ENCODE measurements around the gene MADD.

Gene MADD

DNA sequence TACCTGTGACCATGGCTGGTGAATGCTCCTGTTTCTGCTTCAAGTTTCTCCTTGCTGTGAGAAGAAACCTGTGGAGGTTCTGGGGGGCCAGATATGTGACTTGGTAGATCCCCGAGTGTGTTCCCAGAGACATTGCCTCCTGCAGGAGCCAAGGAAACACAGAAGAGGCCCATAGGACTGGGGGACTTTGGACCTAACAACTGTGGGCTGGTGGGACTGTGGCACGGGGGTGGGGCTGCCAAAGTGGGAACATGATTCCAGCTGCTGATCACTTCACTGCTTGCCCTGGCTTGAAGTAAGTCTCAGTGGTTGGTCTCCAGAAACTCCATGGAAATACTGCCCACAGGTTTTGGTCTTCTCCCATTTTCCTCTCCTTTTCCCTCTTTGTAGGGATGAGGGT, 16.3 kb upstream of the MADD start:
- no peak for DNase-seq

DNA sequence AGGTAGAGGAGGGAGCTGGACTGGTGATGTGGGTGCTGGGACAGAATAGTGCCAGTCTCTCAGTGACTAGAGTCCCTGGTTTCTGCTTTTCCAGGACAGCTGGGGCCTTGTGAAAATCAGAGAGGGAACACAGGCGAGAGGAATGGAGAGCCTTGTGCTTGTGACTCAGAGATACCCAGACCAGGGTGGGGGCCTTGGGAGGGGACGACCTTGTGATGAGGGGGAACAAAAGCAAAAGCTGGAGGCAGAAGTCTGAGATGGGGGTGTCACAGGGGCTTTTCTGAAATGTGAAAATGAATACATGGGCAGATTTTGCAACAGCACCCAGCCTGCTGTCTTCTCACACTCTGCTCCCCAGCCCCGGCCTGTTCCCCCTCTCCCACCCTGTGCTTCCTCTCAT, 15.5 kb upstream of the MADD start:
- DNase-seq: no peak

DNA sequence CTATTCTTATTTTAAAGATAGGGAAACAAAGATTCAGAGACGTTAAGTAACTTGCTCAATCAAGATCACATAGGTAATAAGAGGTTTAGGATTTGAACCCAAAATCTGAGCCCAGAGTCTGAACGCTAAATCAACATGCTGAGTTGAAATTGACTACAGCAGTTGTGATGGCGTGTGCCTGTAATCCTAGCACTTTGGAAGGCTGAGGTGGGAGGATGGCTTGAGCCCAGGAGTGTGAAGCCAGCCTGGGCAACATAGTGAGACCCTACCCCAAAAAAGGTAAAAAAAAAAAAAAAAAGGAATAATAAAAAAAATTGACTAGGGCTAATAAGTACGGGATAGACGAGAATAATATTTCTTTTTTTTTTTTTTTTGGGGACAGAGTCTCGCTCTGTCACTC, 13.6 kb upstream of the MADD start:
- DNase-seq: no peak

DNA sequence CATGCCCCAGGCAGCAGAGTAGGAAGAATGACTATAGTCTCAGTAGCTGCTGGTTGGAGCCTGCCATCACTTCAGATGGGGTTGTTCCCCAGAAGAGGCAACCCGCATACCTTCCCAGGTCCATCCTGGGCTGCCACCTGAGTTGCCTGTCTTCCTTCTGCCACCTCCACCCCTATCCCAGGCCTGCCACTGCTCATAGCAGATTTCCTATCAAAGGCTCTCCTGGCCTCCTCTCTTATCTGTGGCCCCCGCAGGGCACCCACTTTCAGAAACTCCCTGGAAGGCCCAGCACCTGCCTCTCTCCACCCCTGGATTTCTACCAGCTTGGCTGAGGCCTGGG, 12.8 kb upstream of the MADD start:
- DNase-seq: no peak

DNA sequence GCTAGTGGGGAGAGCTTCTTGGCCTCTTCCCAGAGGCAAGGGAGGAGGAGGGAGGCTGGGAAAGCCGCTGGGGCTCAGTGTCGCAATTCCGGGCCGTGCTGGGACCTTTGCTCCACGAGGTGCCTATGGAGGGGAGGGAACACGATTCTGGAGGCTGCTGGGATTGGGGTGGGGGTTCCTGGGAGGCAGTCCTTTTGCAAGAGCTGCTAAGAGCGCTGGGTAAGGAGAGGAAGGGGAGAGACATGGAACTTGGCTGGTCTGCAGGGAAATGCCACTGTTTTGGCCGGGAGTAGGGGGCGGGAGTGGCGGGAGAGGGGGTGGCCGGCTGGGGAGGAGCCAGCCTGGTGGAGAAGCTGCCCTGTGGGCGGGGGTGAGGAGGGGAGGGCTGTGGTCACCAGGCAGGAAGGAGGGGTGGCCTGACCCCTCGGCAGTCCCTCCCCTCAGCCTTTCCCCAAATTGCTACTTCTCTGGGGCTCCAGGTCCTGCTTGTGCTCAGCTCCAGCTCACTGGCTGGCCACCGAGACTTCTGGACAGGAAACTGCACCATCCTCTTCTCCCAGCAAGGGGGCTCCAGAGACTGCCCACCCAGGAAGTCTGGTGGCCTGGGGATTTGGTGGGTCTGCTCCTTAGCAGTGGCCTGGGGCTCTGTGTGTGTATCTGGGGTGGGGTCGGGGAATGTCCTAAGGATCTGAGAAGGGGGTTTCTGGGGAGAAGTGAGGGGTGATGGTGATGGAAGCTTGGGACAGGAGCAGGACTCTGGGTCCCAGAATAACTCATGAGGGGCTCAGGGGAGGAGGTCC, 12.2 kb upstream of the MADD start, which contains the start of gene NR1H3:
Gene NR1H3, plus strand, starts transcription at position 480 of the 800 bp plus-strand sequence. CDS start 1,221 bp downstream, outside the sequence.
- peak; percentile 80 for DNase-seq

DNA sequence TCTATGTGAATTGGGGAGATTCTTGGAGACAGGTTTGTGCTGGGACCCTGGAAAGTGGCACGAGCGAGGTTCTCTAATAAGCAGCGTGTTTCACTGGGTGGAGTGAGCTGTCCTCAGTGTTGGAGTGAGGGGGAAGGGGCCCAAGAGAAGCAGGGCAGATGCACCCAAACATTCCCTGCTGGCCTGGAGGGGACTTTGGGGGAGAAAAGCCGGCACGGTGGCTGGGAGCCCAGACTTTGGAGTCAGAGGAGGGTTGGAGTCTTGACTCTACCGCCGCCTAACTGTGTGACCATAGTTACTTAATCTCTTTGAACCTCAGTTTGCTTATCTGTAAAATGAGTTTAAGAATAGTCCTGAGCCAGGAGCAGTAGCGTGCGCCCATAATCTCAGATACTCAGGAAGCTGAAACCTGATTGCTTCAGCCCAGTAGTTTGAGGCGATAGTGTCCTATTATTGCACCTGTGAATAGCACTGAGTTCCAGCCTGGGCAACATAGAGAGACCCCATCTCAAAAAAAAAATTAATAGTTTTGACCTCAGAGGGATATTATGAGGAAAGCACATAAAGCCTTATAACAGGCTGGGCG, 11.5 kb upstream of the MADD start:
- DNase-seq: no peak

DNA sequence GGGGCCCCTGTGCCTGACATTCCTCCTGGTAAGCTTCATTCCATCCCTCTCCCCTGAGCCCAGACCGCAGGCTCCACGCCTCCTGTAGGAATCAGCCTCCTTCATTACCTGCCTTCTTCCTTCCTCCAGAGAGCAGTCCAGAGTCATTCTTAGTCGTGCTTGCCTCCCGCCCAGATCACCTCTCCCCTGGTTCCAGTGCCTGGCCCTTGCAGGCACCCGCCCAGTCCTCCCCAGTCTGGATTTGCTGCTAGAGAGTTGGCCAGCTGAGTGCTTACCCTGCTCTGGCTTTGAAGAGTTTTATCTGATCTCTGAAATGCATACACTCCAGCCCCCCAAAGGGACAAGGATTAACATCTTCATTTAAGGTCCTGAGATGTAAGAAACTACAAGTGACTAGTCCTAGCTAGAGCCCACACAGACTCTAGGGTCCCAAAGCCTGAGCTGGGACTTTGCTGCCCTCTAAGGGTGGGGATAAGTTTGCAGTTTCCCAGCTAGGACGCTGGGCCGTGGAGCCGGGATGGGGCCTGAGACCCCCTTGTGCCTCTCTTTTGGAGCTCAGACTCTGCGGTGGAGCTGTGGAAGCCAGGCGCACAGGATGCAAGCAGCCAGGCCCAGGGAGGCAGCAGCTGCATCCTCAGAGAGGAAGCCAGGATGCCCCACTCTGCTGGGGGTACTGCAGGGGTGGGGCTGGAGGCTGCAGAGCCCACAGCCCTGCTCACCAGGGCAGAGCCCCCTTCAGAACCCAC, 10.5 kb upstream of the MADD start:
- no peak for DNase-seq

DNA sequence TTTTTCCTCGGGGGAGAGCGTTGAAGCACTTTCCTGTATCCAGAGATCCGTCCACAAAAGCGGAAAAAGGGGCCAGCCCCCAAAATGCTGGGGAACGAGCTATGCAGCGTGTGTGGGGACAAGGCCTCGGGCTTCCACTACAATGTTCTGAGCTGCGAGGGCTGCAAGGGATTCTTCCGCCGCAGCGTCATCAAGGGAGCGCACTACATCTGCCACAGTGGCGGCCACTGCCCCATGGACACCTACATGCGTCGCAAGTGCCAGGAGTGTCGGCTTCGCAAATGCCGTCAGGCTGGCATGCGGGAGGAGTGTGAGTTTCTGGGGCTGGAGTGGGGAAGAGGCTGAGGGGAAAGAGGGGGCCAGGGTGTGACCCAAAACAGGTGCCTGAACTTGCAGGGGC, 9.6 kb upstream of the MADD start:
- no peak for DNase-seq

DNA sequence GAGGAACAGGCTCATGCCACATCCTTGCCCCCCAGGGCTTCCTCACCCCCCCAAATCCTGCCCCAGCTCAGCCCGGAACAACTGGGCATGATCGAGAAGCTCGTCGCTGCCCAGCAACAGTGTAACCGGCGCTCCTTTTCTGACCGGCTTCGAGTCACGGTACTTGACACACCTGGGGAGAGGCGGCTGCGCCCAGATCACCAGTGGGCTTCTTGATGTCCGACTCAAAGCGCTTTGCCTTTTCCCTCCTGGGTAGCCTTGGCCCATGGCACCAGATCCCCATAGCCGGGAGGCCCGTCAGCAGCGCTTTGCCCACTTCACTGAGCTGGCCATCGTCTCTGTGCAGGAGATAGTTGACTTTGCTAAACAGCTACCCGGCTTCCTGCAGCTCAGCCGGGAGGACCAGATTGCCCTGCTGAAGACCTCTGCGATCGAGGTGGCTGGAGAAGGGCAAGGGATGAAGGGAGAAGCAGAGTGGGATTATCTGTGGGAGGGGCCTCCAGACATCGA, 8.6 kb upstream of the MADD start:
- no peak for DNase-seq

DNA sequence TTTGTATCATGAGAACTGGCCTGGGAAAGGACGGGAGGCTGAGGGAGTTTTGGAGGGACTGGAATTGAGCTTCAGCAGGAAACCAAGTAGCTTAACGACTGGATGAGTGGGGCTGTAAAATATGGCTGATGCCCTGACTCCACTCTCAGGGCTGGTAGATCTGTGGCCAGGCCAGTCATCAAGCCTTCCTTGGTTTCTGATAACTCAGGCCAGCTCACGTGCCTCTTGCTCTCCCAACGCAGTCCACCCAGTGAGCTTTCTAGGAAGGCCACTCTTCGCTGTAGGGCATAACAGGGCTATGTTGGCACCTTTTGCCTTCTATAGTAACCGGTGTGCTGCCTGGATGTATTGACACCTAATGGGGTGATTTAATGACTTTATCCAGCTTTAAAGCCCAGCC, 5.8 kb upstream of the MADD start:
- DNase-seq: no peak

DNA sequence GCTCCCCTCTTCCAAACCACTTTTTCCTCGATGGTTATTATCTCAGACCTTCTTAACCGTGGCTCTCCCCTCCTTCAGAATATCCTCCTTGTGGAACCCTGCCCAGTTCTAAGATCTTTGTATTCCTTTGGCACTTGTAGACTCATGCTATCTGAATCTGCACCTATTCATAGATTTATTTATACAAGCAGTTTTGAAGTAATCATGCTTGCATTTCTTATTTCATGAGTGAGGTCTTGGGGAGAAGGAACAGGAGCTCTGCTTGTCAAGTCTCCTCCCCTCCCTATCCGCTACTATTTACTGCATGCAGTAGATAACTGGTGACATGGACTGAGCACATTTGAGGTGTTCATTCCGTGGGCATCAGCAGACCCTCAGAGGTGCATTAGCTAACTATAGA, 5.4 kb upstream of the MADD start:
- peak; percentile 17 for DNase-seq

DNA sequence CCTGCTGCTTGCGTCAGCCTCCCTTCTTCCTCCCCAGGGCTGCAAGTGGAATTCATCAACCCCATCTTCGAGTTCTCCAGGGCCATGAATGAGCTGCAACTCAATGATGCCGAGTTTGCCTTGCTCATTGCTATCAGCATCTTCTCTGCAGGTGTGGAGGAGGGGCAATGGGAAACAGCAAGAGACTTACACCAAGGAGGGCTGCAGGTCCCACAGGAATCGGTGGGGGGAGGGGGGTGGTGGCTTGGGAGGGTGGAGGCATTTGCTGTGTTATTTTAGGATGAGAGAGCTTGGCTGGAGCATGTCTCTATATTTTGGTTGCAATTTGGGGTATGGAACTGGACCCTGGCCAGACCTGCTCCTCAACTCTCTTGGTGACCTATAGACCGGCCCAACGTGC, 2.1 kb upstream of the MADD start:
- DNase-seq: no peak

DNA sequence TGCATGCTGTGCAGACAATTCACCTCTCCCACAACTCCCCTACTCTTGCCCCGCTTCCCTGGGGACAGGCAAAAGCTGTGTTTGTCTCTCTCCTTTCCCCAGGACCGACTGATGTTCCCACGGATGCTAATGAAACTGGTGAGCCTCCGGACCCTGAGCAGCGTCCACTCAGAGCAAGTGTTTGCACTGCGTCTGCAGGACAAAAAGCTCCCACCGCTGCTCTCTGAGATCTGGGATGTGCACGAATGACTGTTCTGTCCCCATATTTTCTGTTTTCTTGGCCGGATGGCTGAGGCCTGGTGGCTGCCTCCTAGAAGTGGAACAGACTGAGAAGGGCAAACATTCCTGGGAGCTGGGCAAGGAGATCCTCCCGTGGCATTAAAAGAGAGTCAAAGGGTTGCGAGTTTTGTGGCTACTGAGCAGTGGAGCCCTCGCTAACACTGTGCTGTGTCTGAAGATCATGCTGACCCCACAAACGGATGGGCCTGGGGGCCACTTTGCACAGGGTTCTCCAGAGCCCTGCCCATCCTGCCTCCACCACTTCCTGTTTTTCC, 1.4 kb upstream of the MADD start:
- no peak for DNase-seq

DNA sequence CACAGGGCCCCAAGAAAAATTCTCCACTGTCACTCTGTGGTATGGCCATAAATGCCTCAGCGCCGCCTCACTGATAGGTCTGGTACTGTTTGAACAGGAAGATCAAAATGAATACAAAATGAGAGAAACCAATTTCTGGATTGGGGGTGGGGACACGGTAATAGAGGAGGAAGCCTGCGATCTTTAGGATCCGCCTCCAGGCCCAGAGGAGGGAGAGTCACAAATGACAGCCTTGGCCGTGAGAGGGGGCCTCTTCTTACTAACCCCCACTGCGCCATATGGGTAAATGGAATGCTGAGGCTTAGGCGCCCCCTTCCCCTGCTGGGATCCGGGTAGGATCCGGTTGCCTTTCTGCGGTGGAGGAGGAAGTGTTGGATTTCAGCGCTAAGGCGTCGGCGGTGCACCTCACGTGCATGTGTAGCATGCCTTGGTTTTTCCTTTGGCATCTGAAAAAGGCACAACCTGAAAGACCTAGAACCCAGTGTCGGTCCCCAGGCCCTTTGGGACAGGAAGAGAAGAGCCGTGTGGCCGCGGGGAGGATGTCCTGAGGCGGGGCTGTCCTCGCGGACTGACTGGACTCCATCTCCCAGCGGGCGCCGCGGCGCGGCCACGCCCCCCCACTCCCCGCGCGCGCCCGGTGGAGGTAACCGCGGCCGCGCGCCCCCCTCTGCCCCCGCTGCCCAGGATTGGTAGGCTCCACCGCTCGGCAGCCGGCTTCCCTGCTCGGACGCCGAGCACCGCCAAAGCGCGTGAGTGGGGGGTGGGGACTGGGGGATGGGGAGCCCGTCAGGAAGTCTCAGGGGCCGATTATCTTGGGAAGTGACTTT, 718 bp upstream of the MADD start:
- DNase-seq: peak; percentile 93

DNA sequence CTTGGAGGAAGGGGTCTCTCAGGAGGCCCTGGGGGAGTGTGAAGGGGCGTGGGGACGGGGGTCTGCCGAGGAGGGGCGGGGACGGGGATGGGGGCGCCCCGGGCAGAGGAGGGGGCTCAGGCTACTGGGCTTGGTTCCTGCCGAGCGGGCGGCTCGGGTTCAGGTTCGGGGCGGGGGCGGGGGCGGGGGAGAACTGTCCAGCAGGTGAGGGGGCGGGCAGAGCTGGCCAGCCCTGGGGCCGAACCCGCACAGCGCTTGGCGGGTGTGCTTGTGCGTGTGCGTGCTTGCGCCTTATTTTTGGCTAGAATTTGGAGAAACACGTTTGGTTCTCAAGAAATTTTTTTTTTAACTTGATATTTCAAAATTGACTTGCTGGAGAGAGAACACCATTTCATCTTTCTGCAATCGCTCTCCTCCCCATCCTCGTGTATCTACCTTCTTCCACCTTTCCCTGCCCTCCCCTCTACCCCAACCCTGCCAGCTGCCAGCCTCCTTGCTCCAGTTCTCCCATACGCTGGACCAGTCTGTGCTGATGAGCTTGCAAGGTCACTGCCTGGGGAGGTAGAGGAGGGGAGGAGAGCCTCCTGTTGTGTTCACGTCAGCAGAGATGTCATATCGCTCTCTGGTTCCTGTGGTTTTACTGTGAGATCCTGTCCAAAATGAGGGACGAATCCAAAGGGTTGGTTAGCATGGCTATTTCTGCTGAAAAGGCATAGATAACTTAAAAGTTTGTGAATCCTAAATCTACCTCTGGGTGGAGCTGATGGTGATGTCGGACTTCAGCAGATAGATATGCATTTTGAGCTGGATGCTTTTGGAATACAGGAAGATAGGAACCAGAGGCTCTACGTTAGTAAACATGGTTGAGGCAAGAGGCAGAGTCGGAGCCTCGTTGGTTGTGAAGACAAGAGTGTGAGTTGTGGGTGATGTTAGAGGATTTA, 668 bp downstream of the MADD start:
- DNase-seq: peak; percentile 57

DNA sequence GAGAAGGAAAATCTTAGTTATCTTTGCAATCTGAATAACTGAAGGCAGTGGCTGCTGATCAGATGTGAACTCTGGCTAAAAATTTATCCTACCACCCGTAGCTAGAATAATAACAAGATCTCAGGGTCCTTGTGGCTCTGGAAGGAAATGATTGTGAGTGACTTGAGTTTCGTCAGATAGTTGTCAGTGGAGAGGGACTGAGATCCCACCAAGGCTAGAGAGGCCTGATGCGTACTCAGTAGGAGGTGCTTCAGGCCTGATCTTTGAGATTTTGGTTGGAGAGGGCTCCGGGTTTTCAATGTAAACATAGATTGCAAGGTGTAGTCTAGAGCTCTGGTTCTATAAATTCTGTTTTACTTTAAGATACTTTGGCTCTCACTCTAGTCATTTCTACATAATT, 1.4 kb downstream of the MADD start:
- no peak for DNase-seq

DNA sequence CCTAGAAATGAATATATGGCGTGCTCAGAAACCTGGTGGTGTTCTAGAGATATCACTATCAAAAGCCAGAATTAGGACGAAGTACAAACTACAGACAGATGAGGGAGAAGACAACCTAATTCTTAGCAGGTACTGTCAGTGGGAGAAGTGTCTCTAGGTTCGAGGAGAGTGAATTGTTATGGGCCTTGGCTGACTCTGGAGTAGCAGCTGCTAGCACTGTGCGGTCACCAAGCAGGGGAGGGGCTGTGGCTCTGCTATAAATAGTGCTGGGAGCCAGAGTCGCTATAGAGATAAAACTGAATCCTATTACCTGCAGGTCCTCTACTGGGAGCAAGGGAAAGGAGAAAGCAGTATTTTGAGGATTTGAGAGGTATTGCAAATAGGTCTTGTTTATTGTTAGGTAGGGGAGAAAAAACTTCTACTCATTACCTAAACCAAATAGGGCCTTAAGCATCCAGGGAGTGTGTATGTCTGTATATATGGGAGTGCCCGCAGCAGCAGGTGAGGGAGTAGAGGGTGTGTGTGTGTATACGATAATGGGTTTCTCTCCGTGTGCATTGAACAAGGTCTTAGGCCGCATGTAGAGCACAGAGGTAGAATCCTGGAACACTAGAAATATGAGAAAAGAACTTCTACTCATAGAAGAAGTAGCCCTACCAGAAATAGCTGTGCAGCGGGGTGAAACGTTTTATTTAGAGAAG, 2.2 kb downstream of the MADD start:
- no peak for DNase-seq

DNA sequence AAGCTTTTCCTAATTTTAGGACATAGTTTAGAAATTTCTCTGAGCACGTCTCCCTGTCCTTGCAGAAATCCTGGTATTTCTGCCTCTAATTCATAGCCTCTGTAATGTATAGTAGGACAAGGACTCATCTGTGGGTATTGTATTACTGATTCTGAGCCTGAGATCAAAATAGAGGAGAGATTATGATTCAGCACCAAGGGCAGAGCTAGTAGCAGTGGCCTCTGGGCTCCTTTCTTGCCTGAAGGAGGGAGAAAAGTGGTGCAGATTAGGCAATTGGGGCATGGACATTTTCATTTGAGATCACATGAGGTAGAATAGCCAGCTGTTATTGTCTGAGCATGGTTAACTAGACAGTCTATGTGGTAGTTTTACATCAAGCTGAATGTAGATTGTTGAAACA, 2.8 kb downstream of the MADD start:
- no peak for DNase-seq

DNA sequence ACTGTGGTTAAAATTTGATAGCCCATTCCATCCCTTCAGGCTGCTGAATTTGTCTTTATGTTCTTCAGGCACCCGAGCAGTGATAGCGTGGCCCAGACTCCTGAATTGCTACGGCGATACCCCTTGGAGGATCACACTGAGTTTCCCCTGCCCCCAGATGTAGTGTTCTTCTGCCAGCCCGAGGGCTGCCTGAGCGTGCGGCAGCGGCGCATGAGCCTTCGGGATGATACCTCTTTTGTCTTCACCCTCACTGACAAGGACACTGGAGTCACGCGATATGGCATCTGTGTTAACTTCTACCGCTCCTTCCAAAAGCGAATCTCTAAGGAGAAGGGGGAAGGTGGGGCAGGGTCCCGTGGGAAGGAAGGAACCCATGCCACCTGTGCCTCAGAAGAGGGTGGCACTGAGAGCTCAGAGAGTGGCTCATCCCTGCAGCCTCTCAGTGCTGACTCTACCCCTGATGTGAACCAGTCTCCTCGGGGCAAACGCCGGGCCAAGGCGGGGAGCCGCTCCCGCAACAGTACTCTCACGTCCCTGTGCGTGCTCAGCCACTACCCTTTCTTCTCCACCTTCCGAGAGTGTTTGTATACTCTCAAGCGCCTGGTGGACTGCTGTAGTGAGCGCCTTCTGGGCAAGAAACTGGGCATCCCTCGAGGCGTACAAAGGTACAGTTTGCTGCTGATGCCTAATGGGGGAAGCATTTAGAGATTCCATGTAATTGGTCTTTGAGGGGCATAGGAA, 4.7 kb downstream of the MADD start:
- no peak for DNase-seq

DNA sequence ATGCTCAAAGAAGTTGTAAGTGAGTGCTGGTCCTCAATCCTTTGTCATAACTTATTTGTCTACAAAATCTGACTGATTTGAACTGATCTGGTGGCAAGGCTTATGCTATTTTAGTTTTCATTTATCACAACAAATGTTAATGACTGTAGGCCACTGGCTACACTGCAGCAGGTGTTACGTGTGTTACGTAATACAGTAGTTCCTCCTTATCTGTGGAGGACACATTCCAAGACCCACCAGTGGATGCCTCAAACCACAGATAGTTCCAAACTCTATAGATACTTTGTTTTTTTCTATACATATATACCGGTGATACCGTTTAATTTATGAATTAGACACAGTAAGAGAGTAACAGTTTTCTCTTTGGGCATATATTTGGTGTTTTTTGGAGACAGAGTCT, 7.0 kb downstream of the MADD start:
- no peak for DNase-seq
